C4-2B (cell line): Measurements from ENCODE around the gene FAM83F.

Experiments used
- H3K27ac ChIP-seq: fragments of 450-650 bp; 2 replicates; pipeline ENCODE4 v1.5.1; 2017
- CTCF ChIP-seq: fragments of 450-650 bp; conservative IDR thresholded peaks from 2 replicates; pipeline ENCODE4 v1.5.1; 2017; ENCODE audit warnings: mild to moderate bottlenecking
- ZFX ChIP-seq: fragments of 450-650 bp; IDR thresholded peaks from 2 replicates; pipeline ENCODE4 v1.6.1; 2017

Gene FAM83F

GRCh38 chr22:40009951-40010671 is 15.4 kb downstream of the FAM83F start:
- H3K27ac ChIP-seq: no peak overlapping the region
- no peak for TF ChIP-seq CTCF
- TF ChIP-seq ZFX: no peak

- TF ChIP-seq CTCF (no peak), ZFX (no peak)
- H3K27ac ChIP-seq: no peak overlapping the region
These were observed 16.0 kb downstream of the FAM83F start for GRCh38 chr22:40010746-40011145.

- H3K27ac ChIP-seq: no peak overlapping the region
- TF ChIP-seq CTCF: no peak
These were observed 20.0 kb downstream of the FAM83F start for GRCh38 chr22:40014667-40015248.

- TF ChIP-seq CTCF (no peak), ZFX (no peak)
- H3K27ac ChIP-seq: no peak overlapping the region
These were observed 20.7 kb downstream of the FAM83F start for GRCh38 chr22:40015358-40015976.

GRCh38 chr22:40018051-40018450 is 23.3 kb downstream of the FAM83F start:
- no peak for TF ChIP-seq ZFX
- no peak for TF ChIP-seq CTCF
- no peak overlapping the region for H3K27ac ChIP-seq

- no peak overlapping the region for H3K27ac ChIP-seq
- TF ChIP-seq CTCF: no peak
- no peak for TF ChIP-seq ZFX
These were observed 24.3 kb downstream of the FAM83F start for GRCh38 chr22:40019100-40019499.

- H3K27ac ChIP-seq: no peak overlapping the region
- TF ChIP-seq CTCF (no peak), ZFX (no peak)
These were observed 26.2 kb downstream of the FAM83F start for GRCh38 chr22:40020956-40021355.
